ENCODE data around the gene PRSS23. TPM values are rescaled to one million over a fixed set of nuclear protein-coding genes. Genes with fewer than 3 reads are reported as not detected.

PRSS23 gene
- total RNA-seq, 2 experiments from 2014 or later = not detected

DNA sequence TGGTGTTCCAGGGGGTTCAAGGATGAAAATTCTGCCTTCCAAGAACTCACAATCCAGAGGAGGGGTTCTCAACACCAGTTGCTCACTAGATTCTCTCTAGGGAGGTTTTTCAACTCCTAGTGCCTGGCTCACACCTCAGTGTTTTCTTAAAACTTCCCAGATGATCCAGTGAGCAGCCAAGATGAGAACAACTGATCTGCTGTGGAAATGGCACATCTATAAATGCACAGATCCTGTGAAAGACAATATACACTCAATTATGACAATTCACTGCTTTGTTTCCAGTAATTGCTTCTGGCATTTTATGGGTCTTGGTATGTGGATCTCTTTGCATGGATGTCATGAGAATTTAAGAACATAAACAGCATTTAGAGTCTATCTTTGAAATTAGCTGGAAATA, 45.2 kb upstream of the PRSS23 start:
- H3K9me3 ChIP-seq (ENCODE audit: low read length) = no peaks in the 10 kb centered on the region

DNA sequence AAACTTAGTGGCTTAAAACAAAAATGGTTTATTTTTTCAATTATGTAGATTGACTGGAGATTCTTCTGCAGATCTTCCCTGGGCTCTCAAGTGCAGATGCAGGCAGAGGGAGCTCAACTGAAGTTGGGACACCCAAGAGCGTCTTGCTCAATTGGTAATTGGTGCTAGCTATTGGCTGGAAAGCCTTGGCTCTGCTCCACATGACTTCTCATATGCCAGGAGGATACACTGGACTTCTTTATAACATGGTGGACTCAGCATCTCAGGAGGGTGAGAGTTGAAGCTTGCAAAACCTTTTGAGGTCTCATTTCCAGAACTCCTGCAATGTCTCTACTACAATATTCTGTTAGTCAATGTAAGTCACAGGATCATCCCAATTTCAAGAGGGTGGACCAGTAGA, 42.2 kb upstream of the PRSS23 start:
- H3K4me3 ChIP-seq (ENCODE audit: low read depth, low read length, poor library complexity, severe bottlenecking) = no peak overlapping the region
- BruUV-seq (replicated peaks) = no TSS peak
- intact Hi-C loops (cut with micrococcal nuclease; ENCODE audit: unreplicated experiment) = no loop called here
- no peaks in the 10 kb centered on the region for H3K9me2 ChIP-seq (ENCODE audit: insufficient read depth, low read length)
- H3K79me2 ChIP-seq (ENCODE audit: insufficient read depth, low read depth, low read length) = no peaks in the 10 kb centered on the region
- H3K4me1 ChIP-seq (ENCODE audit: insufficient read depth, low read length, poor library complexity, severe bottlenecking) = no peaks in the 10 kb centered on the region
- H3K9me3 ChIP-seq (ENCODE audit: low read length) = no peaks in the 10 kb centered on the region
- POLR2A ChIA-PET = no interaction called here
- CTCF ChIA-PET (ENCODE audit: unreplicated experiment) = no interaction called here
- TF ChIP-seq, protein P1, sequence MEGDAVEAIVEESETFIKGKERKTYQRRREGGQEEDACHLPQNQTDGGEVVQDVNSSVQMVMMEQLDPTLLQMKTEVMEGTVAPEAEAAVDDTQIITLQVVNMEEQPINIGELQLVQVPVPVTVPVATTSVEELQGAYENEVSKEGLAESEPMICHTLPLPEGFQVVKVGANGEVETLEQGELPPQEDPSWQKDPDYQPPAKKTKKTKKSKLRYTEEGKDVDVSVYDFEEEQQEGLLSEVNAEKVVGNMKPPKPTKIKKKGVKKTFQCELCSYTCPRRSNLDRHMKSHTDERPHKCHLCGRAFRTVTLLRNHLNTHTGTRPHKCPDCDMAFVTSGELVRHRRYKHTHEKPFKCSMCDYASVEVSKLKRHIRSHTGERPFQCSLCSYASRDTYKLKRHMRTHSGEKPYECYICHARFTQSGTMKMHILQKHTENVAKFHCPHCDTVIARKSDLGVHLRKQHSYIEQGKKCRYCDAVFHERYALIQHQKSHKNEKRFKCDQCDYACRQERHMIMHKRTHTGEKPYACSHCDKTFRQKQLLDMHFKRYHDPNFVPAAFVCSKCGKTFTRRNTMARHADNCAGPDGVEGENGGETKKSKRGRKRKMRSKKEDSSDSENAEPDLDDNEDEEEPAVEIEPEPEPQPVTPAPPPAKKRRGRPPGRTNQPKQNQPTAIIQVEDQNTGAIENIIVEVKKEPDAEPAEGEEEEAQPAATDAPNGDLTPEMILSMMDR (conservative IDR thresholded peaks at IDR 0.05; ENCODE audit: low read length) = no peak
- no peak for TF ChIP-seq EZH2phosphoT487 (IDR thresholded peaks at IDR 0.05; ENCODE audit: borderline replicate concordance, low read depth, low read length)
- H3K27ac ChIP-seq (ENCODE audit: low read depth, low read length, poor library complexity, severe bottlenecking) = no peak overlapping the region
- H4K20me1 ChIP-seq (ENCODE audit: insufficient read depth, low read length) = no peaks in the 10 kb centered on the region
- H3K4me2 ChIP-seq (ENCODE audit: low read length) = no peak overlapping the region
- no peak for DNase-seq (ENCODE audit: low spot score)
- H3K36me3 ChIP-seq (ENCODE audit: insufficient read depth, low read length) = no peaks in the 10 kb centered on the region
- no peak overlapping the region for H2AFZ ChIP-seq (ENCODE audit: low read length)

More for the DNA sequence above, 45.2 kb upstream of the PRSS23 start:
- intact Hi-C loops (cut with micrococcal nuclease; ENCODE audit: unreplicated experiment) = no loop called here
- H3K36me3 ChIP-seq (ENCODE audit: insufficient read depth, low read length) = no peaks in the 10 kb centered on the region
- no TSS peak for BruUV-seq (replicated peaks)
- no peak overlapping the region for H3K4me2 ChIP-seq (ENCODE audit: low read length)
- no peak overlapping the region for H3K27ac ChIP-seq (ENCODE audit: low read depth, low read length, poor library complexity, severe bottlenecking)
- H3K9me2 ChIP-seq (ENCODE audit: insufficient read depth, low read length) = no peaks in the 10 kb centered on the region
- H2AFZ ChIP-seq (ENCODE audit: low read length) = no peak overlapping the region
- H3K4me3 ChIP-seq (ENCODE audit: low read depth, low read length, poor library complexity, severe bottlenecking) = no peak overlapping the region
- POLR2A ChIA-PET = interaction anchor here (0.9 kb wide), 1 partner anchor 9 kb away, joined by 3 read pairs; no protein-coding TSS in a partner anchor
- no peaks in the 10 kb centered on the region for H4K20me1 ChIP-seq (ENCODE audit: insufficient read depth, low read length)
- CTCF ChIA-PET (ENCODE audit: unreplicated experiment) = no interaction called here
- H3K79me2 ChIP-seq (ENCODE audit: insufficient read depth, low read depth, low read length) = no peaks in the 10 kb centered on the region
- no peak for TF ChIP-seq EZH2phosphoT487 (IDR thresholded peaks at IDR 0.05; ENCODE audit: borderline replicate concordance, low read depth, low read length)
- TF ChIP-seq, protein P1 (conservative IDR thresholded peaks at IDR 0.05; ENCODE audit: low read length) = no peak
- no peak for DNase-seq (ENCODE audit: low spot score)
- H3K4me1 ChIP-seq (ENCODE audit: insufficient read depth, low read length, poor library complexity, severe bottlenecking) = no peaks in the 10 kb centered on the region

DNA sequence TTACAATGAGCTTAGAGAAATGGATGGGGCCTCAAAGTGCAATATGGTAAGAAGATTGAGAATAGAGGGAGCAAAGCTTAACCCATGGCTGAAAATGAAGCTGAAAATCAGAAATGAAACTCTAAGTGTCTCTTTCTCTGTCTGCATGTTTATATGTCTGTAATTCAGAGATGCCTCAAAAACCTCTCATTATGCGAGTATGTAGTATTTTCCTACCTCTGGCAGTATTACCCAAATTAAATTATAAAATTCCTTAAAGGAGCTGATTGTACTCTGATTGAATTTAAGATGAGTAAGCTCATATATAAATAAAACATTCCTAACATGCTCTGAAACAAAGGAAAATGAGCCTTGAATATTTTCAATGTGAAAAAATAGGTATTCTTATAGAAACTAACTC, 39.8 kb upstream of the PRSS23 start:
- H3K79me2 ChIP-seq (ENCODE audit: insufficient read depth, low read depth, low read length) = no peaks in the 10 kb centered on the region
- no peaks in the 10 kb centered on the region for H3K9me3 ChIP-seq (ENCODE audit: low read length)
- no peaks in the 10 kb centered on the region for H3K36me3 ChIP-seq (ENCODE audit: insufficient read depth, low read length)
- intact Hi-C loops (cut with micrococcal nuclease; ENCODE audit: unreplicated experiment) = no loop called here
- ChIA-PET POLR2A (interaction anchor here (1.0 to 1.7 kb wide), 3 partner anchors 10 to 19 kb away, joined by 3 to 6 read pairs (median 5); no protein-coding TSS in a partner anchor), CTCF (ENCODE audit: unreplicated experiment) (no interaction called here)
- no peaks in the 10 kb centered on the region for H3K9me2 ChIP-seq (ENCODE audit: insufficient read depth, low read length)
- DNase-seq (ENCODE audit: low spot score) = no peak
- no peaks in the 10 kb centered on the region for H4K20me1 ChIP-seq (ENCODE audit: insufficient read depth, low read length)
- H3K4me3 ChIP-seq (ENCODE audit: low read depth, low read length, poor library complexity, severe bottlenecking) = no peak overlapping the region
- TF ChIP-seq EZH2phosphoT487 (IDR thresholded peaks at IDR 0.05; ENCODE audit: borderline replicate concordance, low read depth, low read length) = no peak
- H3K4me2 ChIP-seq (ENCODE audit: low read length) = no peak overlapping the region
- no peaks in the 10 kb centered on the region for H3K4me1 ChIP-seq (ENCODE audit: insufficient read depth, low read length, poor library complexity, severe bottlenecking)
- no TSS peak for BruUV-seq (replicated peaks)
- H2AFZ ChIP-seq (ENCODE audit: low read length) = no peak overlapping the region
- H3K27ac ChIP-seq (ENCODE audit: low read depth, low read length, poor library complexity, severe bottlenecking) = no peak overlapping the region
